ENCODE measurements around the gene FAM76B. TPM values are rescaled to one million over a fixed set of nuclear protein-coding genes. Genes with fewer than 3 reads are reported as not detected.

FAM76B gene
- total and polyA plus RNA-seq, 2 of the 13 experiments (the other 11 are each of a cell fraction or from before 2014, with no cell fraction given), result 20.2 to 24.2 TPM

GRCh38 chr11:95805869-95806268 lies 16.3 kb upstream of the FAM76B start (continued):
- TF ChIP-seq ZNF567 (CRISPR knock-in tag; IDR thresholded peaks at IDR 0.05; ENCODE audit: borderline replicate concordance) (no peak), PAWR (CRISPR knock-in tag; IDR thresholded peaks at IDR 0.05; ENCODE audit: borderline replicate concordance) (no peak), ERF (CRISPR knock-in tag; IDR thresholded peaks at IDR 0.05) (no peak), ZNF816 (CRISPR knock-in tag; IDR thresholded peaks at IDR 0.05; ENCODE audit: borderline replicate concordance) (no peak), CREBL2 (CRISPR knock-in tag; IDR thresholded peaks at IDR 0.05; ENCODE audit: borderline replicate concordance) (no peak), ZNF616 (CRISPR knock-in tag; IDR thresholded peaks at IDR 0.05; ENCODE audit: low read depth) (no peak), SOX5 (CRISPR knock-in tag; IDR thresholded peaks at IDR 0.05; ENCODE audit: borderline replicate concordance) (no peak)

- no peaks in the 10 kb centered on the region for H3K9me3 ChIP-seq (ENCODE audit: low read length)
- CTCF ChIA-PET (ENCODE audit: low intra/inter-chr PET ratio, low total read pairs), result no interaction called here
- no peak overlapping the region for H3K9ac ChIP-seq (ENCODE audit: insufficient read depth, low read depth, low read length)
- DNase-seq (ENCODE audit: low spot score) (no peak), FAIRE-seq (no peak), ATAC-seq (no peak)
- 94% methylated on average over 2 of the region's 2 CpGs for WGBS (ENCODE audit: low lambda C conversion rate)
- BruUV-seq (replicated peaks), result no TSS peak
- H3K79me2 ChIP-seq (ENCODE audit: insufficient read depth, low read length), result no peaks in the 10 kb centered on the region
- no peak overlapping the region for H2AFZ ChIP-seq (ENCODE audit: low read length)
- in situ Hi-C loops (cut with HindIII; ENCODE audit: extremely low pct_ligation_motif_present, low pct_unique_long_range_greater_than_20kb), result no loop called here
- no peaks in the 10 kb centered on the region for H4K20me1 ChIP-seq (ENCODE audit: insufficient read depth, low read length)
- H3K4me3 ChIP-seq (replicated peaks in 1 of 3; ENCODE audit: insufficient read depth in 1 of 3, low read depth in 2 of 3, low read length in 3 of 3), result no peak overlapping the region
- 0 out of 2 replicates have a peak, but pooled peaks have one; percentile 22 for TF ChIP-seq MAFF (IDR thresholded peaks at IDR 0.05; ENCODE audit: low read depth, low read length)
- no peak for TF ChIP-seq LRRFIP1 (CRISPR knock-in tag; conservative IDR thresholded peaks at IDR 0.05)
- peak in 1 of 2 experiments; percentile 51; a peak in 2 of 4 replicates for TF ChIP-seq MAFK (conservative IDR thresholded peaks at IDR 0.05 in 1 of 2, IDR thresholded peaks at IDR 0.05 in 1 of 2; ENCODE audit: low read length in 2 of 2)
- no peak overlapping the region for H3K4me2 ChIP-seq (ENCODE audit: low read depth, low read length)
- H3K4me1 ChIP-seq (ENCODE audit: insufficient read depth, low read length), result no peaks in the 10 kb centered on the region
- POLR2A ChIA-PET, result no interaction called here
- H3K27me3 ChIP-seq (ENCODE audit: control insufficient read depth in 1 of 2, insufficient read depth in 2 of 2, low read length in 2 of 2), result no peaks in the 10 kb centered on the region
- intact Hi-C loops (cut with micrococcal nuclease; ENCODE audit: unreplicated experiment), result no loop called here
- H3K27ac ChIP-seq (ENCODE audit: extremely low read length, insufficient read depth, low read length), result no peak overlapping the region
- peaks cover 4 to 43% of the 10 kb centered on the region in 2 experiments for H3K36me3 ChIP-seq (replicated peaks in 1 of 2; ENCODE audit: control insufficient read depth in 1 of 2, insufficient read depth in 2 of 2, low read length in 2 of 2)
Measured at GRCh38 chr11:95803973-95804372, 14.4 kb upstream of the FAM76B start.
